GM15510 (cell line): ENCODE measurements around the gene FBXO31.

ENCODE experiments used
- POLR2A ChIP-seq: IDR thresholded peaks from 3 replicates; pipeline ENCODE4 v1.6.1; 2011; ENCODE audit warnings: borderline replicate concordance; ENCODE audit not compliant: insufficient read length; ENCODE audit errors: extremely low read depth

The FBXO31 gene, protein sequence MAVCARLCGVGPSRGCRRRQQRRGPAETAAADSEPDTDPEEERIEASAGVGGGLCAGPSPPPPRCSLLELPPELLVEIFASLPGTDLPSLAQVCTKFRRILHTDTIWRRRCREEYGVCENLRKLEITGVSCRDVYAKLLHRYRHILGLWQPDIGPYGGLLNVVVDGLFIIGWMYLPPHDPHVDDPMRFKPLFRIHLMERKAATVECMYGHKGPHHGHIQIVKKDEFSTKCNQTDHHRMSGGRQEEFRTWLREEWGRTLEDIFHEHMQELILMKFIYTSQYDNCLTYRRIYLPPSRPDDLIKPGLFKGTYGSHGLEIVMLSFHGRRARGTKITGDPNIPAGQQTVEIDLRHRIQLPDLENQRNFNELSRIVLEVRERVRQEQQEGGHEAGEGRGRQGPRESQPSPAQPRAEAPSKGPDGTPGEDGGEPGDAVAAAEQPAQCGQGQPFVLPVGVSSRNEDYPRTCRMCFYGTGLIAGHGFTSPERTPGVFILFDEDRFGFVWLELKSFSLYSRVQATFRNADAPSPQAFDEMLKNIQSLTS

GRCh38 chr16:87383505-87384161 is at the start of gene FBXO31:
FBXO31 (minus strand) TSS chr16:87383776; CDS start chr16:87383744, 32 bp downstream.
- peak; percentile 90 for TF ChIP-seq POLR2A

DNA sequence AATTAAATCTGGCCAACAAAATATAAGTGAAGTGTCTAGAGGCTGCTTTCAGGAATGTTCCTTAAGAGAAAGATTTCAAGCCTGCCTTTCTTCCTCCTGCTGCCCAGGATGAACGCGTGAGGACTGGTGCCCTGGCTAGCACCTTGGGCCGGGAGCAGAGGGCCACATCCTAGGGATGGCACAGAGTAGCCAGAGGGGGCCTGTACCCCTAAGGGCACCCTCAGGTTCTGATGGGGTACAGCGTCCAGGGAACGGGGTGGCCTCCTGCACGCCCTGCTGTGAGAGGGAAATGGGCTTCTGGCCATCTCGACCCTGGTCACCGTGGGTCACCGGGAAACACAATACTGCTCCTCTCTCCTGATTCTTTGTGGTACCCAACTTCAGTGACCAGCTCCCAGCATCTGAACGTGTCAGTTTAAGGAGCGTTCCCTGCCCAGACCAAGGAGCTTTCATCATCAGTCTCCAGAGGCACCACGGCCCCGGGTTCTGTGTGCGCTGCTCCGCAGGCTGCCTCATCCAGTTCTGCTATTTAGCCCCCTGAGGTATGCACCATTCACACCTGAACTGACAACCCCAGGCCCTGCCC is 48.8 kb upstream of the FBXO31 start:
- TF ChIP-seq POLR2A, result no peak

GRCh38 chr16:87431926-87432325 is 48.4 kb upstream of the FBXO31 start:
- TF ChIP-seq POLR2A, result no peak

DNA sequence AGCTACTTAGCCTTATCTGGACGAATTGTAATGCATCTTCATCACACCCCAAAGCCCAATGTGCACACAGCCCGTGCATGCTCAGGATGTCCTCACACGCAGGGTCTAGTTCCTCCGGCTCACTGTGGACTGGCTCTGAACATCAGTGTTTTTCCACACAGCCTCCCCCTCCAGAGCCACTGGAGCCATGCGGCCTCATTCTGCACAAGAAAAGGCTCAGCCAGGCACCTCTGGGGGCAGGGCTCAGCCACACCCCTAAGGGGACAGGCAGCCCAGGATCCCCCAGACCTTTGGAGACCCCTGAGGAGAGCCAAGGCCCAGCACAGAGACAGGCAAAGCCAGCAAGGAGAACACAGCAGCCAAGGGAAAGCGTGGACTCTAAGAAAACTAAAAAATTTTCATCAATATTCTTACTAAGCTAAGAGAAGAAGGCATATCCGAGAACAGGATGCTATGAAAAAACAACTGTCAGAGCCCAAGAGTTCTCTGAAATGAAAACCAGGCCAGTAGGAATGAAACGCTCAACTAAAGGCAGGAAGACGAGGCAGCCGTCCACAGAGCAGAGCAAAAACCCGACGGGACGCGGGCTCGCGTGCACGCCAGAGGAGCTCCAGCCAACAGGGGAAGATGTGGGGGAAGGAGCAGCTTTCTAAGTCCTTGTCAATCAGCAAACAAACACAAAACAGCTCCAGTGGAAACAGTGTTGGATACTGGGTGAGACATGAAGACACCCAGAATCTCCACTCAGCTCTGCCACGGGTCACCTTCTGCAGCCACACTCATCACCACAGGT is 43.0 kb upstream of the FBXO31 start:
- TF ChIP-seq POLR2A, result no peak

DNA sequence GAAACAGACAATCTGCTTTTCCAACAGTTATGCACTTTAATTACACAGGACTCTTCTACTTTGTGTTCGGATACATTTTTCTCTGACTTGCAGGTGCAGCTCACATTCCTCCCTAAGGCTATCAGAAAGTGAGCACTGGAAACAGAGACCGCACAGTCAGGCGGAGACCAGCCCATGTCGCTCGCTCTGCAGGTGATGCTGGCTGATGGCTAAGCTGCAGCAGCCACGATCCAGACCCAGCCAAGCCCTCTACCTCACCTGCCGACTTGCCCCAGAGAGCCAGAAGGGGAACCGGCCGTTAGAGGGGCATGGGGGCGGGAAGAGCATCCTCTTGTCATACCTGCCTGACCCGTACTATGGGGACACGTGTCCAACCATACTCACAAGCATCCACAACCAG is 42.4 kb upstream of the FBXO31 start:
- no peak for TF ChIP-seq POLR2A

DNA sequence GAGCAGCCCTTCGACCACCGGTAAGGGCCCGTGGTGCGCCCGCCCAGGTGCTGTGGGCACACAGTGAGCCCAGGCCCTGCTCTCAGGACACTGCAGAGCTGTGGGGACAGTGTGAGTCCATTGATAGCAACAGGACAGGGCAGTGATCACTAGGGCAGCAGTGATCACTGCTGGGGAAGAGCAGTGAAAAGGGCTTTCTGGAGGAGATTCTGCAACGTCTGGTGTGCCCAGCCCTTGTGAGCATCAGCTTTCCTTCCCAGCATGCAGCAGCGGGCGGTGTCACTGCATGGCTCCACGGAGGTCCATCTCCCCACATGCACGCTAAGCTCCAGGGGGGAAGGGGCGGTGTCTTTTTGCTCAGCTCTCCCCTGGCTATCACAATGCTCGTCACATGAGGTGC is 40.7 kb upstream of the FBXO31 start:
- TF ChIP-seq POLR2A, result no peak

GRCh38 chr16:87423429-87423828 is 39.9 kb upstream of the FBXO31 start:
- no peak for TF ChIP-seq POLR2A

DNA sequence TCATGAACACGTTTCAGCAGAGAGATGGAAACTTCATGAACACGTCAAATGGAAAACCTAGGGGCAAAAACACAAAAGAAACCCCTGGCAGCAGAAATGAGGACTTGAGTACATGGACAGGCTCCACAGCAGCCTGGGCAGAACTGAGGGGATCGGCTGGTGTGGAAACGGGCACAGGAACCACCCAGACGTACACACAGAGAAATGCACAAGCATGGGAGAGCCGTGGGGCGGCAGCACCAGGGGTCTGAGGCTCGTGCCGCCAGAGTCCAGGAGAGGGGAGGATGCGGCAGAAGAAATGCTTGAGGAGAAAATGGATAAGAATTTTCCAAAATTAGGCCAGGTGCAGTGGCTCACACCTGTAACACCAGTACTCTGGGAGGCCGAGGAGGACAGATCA is 38.5 kb upstream of the FBXO31 start:
- no peak for TF ChIP-seq POLR2A

- TF ChIP-seq POLR2A, result no peak
These were observed 37.7 kb upstream of the FBXO31 start for GRCh38 chr16:87421003-87421912.

GRCh38 chr16:87420026-87421002 is 36.7 kb upstream of the FBXO31 start:
- no peak for TF ChIP-seq POLR2A

- no peak for TF ChIP-seq POLR2A
These were observed 35.1 kb upstream of the FBXO31 start for GRCh38 chr16:87418644-87419043.

DNA sequence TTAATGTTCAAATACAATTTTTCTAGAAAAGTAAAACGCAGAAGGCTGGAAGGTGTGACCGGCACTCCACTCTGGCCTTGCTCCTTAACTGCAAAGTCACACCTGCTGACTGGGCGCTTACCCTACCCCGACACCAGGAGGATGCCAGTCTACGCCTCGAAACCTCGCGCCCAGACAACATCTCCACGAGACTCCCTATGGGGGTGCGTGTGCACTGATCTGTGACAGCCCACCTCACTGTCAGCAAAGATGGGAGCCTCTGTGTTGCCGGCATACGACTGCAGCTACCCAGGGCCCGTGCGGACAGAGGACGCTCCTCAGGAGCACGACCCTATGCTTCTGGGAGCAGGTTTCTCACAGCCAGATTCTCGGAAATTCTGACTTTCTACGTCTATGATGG is 34.6 kb upstream of the FBXO31 start:
- TF ChIP-seq POLR2A, result no peak

DNA sequence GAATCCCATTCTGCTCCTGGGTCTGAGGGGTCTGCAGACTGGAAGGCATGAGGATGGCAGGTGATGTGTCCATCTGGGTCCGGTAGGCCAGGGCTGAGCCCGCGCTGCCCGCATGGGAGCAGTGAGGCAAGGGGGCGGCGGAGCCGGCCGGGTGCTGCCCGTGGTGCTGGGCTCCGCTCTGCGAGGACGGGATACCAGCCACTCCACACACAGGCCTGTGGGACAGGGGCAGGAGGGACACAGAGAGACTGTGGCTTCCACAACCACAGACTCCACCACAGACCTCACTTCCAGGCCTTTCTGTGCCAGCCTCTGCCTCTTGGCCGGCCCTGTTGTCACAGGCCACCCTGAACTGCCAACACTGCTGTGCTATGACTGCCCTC is 33.9 kb upstream of the FBXO31 start:
- TF ChIP-seq POLR2A, result no peak
